ENCODE results near the gene UTF1. TPM values are rescaled to one million over a fixed set of nuclear protein-coding genes. Genes with fewer than 3 reads are reported as not detected.
A peak's percentile ranks its signal among the peaks of the same experiment; 100 is the strongest.

UTF1 gene
- total and polyA plus RNA-seq, 11 donors: not detected

GRCh38 chr10:133199488-133199885 lies 30.5 kb upstream of the UTF1 start:
- WGBS, 4 donors: 86 to 88% (median 87%) methylated on average over 10 to 13 of the region's 13 CpGs

GRCh38 chr10:133199992-133200611 lies 29.9 kb upstream of the UTF1 start:
- TF ChIP-seq CTCF (IDR thresholded peaks at IDR 0.05) (no peak), POLR2A (IDR thresholded peaks at IDR 0.05) (no peak)
- intact Hi-C loops (cut with DNase I): no loop called here
- no peak for ATAC-seq
- peak in 2 of 5 donors; percentile 19 to 62 for DNase-seq
- H3K9me3 ChIP-seq: no peaks in the 10 kb centered on the region
- no peak overlapping the region for H3K4me3 ChIP-seq
- 51 to 71% (median 58%) methylated on average over 11 to 38 of the region's 38 CpGs for WGBS, 4 donors
- no peaks in the 10 kb centered on the region for H3K27me3 ChIP-seq
- H3K36me3 ChIP-seq: no peaks in the 10 kb centered on the region
- H3K27ac ChIP-seq: no peak overlapping the region
- H3K4me1 ChIP-seq: no peaks in the 10 kb centered on the region

More at GRCh38 chr10:133199488-133199885, 30.5 kb upstream of the UTF1 start:
- DNase-seq: peak in 2 of 5 donors; percentile 7 to 12
- H3K4me3 ChIP-seq: no peak overlapping the region
- H3K36me3 ChIP-seq: no peaks in the 10 kb centered on the region
- peaks cover 0 to 2% (median 0%) of the 10 kb centered on the region in 12 donors for H3K9me3 ChIP-seq
- ATAC-seq: no peak
- H3K4me1 ChIP-seq: no peaks in the 10 kb centered on the region
- H3K27me3 ChIP-seq: no peaks in the 10 kb centered on the region
- intact Hi-C loops (cut with DNase I): no loop called here
- no peak overlapping the region for H3K27ac ChIP-seq
- no peak for TF ChIP-seq POLR2A (IDR thresholded peaks at IDR 0.05)
- no peak for TF ChIP-seq CTCF (IDR thresholded peaks at IDR 0.05)

GRCh38 chr10:133200621-133201031 lies 29.4 kb upstream of the UTF1 start:
- DNase-seq: peak in 2 of 5 donors; percentile 20 to 61
- TF ChIP-seq POLR2A (IDR thresholded peaks at IDR 0.05) (no peak), CTCF (IDR thresholded peaks at IDR 0.05) (no peak)
- H3K9me3 ChIP-seq: no peaks in the 10 kb centered on the region
- H3K4me1 ChIP-seq: no peaks in the 10 kb centered on the region
- no peaks in the 10 kb centered on the region for H3K36me3 ChIP-seq
- no peaks in the 10 kb centered on the region for H3K27me3 ChIP-seq
- H3K27ac ChIP-seq: no peak overlapping the region
- 84 to 93% (median 89%) methylated on average over 3 to 15 of the region's 15 CpGs for WGBS, 4 donors
- H3K4me3 ChIP-seq: no peak overlapping the region
- intact Hi-C loops (cut with DNase I): no loop called here
- ATAC-seq: no peak

GRCh38 chr10:133201151-133201947 lies 28.7 kb upstream of the UTF1 start:
- intact Hi-C loops (cut with DNase I): no loop called here
- no peak for ATAC-seq
- peak in 2 of 5 donors; percentile 18 to 57 for DNase-seq
- H3K9me3 ChIP-seq: no peaks in the 10 kb centered on the region
- no peak overlapping the region for H3K4me3 ChIP-seq
- no peak overlapping the region for H3K27ac ChIP-seq
- no peaks in the 10 kb centered on the region for H3K4me1 ChIP-seq
- TF ChIP-seq POLR2A (IDR thresholded peaks at IDR 0.05) (no peak), CTCF (IDR thresholded peaks at IDR 0.05) (no peak)
- H3K27me3 ChIP-seq: no peaks in the 10 kb centered on the region
- H3K36me3 ChIP-seq: no peaks in the 10 kb centered on the region
- WGBS, 4 donors: 88 to 91% (median 89%) methylated on average over 31 to 57 of the region's 57 CpGs
